Endodermal cell (in vitro differentiated cells): ENCODE measurements around the gene CRCP. TPM values are rescaled to one million over a fixed set of nuclear protein-coding genes. Genes with fewer than 3 reads are reported as not detected.
"Not testable (repeated sequence)": the region's sequence is repeated elsewhere in the genome, so short reads cannot be mapped to it uniquely, and the experiment has no call there.

Experiments used
- DNase-seq: peaks from one replicate; pipeline ENCODE4 v3.0.0-alpha.2; 2017
- H3K27ac ChIP-seq: 2 replicates; pipeline ENCODE4 v1.5.1; 2013; ENCODE audit warnings: mild to moderate bottlenecking, low read depth, low read length, moderate library complexity
- H3K27me3 ChIP-seq: 2 replicates; pipeline ENCODE4 v1.6.1; 2013; ENCODE audit warnings: mild to moderate bottlenecking, low read length, moderate library complexity; ENCODE audit not compliant: insufficient read depth, control insufficient read depth, poor library complexity, severe bottlenecking
- H3K36me3 ChIP-seq: 2 replicates; pipeline ENCODE4 v1.7.0; 2013; ENCODE audit warnings: mild to moderate bottlenecking, low read length, moderate library complexity; ENCODE audit not compliant: control insufficient read depth, insufficient read depth
- H3K4me1 ChIP-seq: one replicate; pipeline ENCODE4 v1.7.0; 2013; ENCODE audit warnings: low read length; ENCODE audit not compliant: control insufficient read depth, insufficient read depth
- H3K4me3 ChIP-seq: 2 replicates; pipeline ENCODE4 v1.5.1; 2013; ENCODE audit warnings: mild to moderate bottlenecking, low read length, moderate library complexity
- H3K9ac ChIP-seq: 2 replicates; pipeline ENCODE4 v1.6.1; 2013; ENCODE audit warnings: mild to moderate bottlenecking, low read length, moderate library complexity; ENCODE audit not compliant: poor library complexity, severe bottlenecking; ENCODE audit errors: extremely low read depth
- H3K9me3 ChIP-seq: 2 replicates; pipeline ENCODE4 v1.6.1; 2013; ENCODE audit warnings: mild to moderate bottlenecking, low read length, moderate library complexity; ENCODE audit not compliant: control insufficient read depth
- H3K27ac Mint-ChIP-seq: 2 replicates; pipeline ENCODE4 v1.8.0; 2020; ENCODE audit warnings: mixed read lengths
- H3K27me3 Mint-ChIP-seq: 2 replicates; pipeline ENCODE4 v1.8.0; 2021; ENCODE audit warnings: mild to moderate bottlenecking, mixed read lengths; ENCODE audit not compliant: insufficient read depth
- H3K36me3 Mint-ChIP-seq: 2 replicates; pipeline ENCODE4 v1.8.0; 2020; ENCODE audit warnings: low read depth, mixed read lengths
- H3K4me1 Mint-ChIP-seq: 2 replicates; pipeline ENCODE4 v1.8.0; 2020; ENCODE audit warnings: mixed read lengths
- H3K4me3 Mint-ChIP-seq: 2 replicates; pipeline ENCODE4 v1.8.0; 2020; ENCODE audit warnings: mild to moderate bottlenecking, moderate library complexity, mixed read lengths
- H3K9me3 Mint-ChIP-seq: 2 replicates; pipeline ENCODE4 v1.8.0; 2020; ENCODE audit warnings: mild to moderate bottlenecking, mixed read lengths
- WGBS, 2 experiments: methylation state at CpG; one replicate each; pipeline versions ENCODE4 v1.1.5 to v1.1.7; 2013; ENCODE audit warnings: missing lambda C conversion rate in 2 of 2, mixed read lengths in 1 of 2; ENCODE audit not compliant: insufficient coverage in 1 of 2, insufficient read length in 1 of 2; 5-methylcytosine and 5-hydroxymethylcytosine counted together
- total RNA-seq, 2 donors: library from RNA; stranded (reverse); fragmentation: NEBNext Ultra II Directional in 1 of 2; extraction: Animal tissue kit (Norgen Biotek cat#: 25700) in 1 of 2; gene quantifications; 2 replicates in 1 of 2; 3 replicates in 1 of 2; pipeline ENCODE4 v1.2.1, GENCODE V29; 2021
- TF ChIP-seq, protein P1 (sequence below): fragments of 200-600 bp; sonication (generic); conservative IDR thresholded peaks from 2 replicates; pipeline ENCODE4 v1.5.0; 2021; ENCODE audit warnings: antibody characterized with exemption, mild to moderate bottlenecking

Gene CRCP
- total RNA-seq, 2 donors from 2014 or later = 25.9 to 27.8 TPM

DNA sequence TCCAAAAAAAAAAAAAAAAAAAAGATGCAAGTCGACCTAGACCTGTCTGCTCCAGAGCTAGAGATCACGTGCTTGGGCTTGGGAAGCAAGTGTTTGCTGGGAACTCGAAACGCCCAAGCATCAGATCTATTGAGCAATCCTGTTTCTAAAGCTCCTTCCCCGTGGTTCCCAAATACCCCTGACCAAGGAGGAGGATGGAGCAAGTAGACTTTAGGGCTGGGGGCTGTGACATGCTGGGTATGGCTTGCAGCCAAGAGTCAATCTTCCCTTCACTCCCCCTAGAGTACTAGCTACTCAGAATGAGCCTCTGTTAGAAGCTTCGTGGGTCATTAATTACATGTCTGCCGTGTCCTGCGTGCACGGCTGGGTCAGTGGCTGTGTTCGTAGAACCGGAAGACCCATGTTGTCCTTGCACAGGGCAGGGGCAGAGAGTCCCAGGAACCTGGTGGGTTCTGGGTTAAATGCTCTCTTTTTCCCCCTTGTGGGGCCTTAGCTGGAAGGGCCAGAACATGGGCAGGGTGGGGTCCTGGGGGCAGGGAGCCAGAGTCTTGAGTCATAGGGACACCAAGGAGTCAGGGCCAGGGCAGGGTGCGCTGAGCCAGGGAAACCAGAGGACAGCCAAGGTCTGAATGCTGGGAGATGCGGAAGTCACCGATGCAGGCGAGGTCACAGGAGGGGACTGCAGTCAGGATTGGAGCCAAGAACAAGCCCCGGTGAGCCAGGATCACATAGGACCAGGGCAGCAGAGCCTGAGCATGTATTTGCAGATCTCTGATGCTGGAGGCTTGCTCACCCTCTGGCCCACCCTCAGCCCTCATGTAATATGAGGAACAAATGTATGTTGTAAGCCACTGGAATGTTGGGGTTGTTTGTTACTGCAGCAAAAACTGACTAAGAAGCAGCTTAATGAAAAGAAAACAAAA, 55.9 kb downstream of the CRCP start:
- H3K27ac Mint-ChIP-seq = no peak overlapping the region
- DNase-seq = no peak
- no peaks in the 10 kb centered on the region for H3K36me3 ChIP-seq
- no peaks in the 10 kb centered on the region for H3K4me1 ChIP-seq
- H3K4me1 Mint-ChIP-seq = no peaks in the 10 kb centered on the region
- H3K36me3 Mint-ChIP-seq = no peaks in the 10 kb centered on the region
- no peak overlapping the region for H3K4me3 ChIP-seq
- H3K4me3 Mint-ChIP-seq = no peak overlapping the region
- 70 to 86% methylated on average over 8 to 16 of the region's 16 CpGs for WGBS, 2 experiments
- H3K9ac ChIP-seq = no peak overlapping the region
- no peaks in the 10 kb centered on the region for H3K27me3 ChIP-seq
- no peak overlapping the region for H3K27ac ChIP-seq
- no peaks in the 10 kb centered on the region for H3K27me3 Mint-ChIP-seq
- no peaks in the 10 kb centered on the region for H3K9me3 ChIP-seq
- no peaks in the 10 kb centered on the region for H3K9me3 Mint-ChIP-seq
- TF ChIP-seq, protein P1, sequence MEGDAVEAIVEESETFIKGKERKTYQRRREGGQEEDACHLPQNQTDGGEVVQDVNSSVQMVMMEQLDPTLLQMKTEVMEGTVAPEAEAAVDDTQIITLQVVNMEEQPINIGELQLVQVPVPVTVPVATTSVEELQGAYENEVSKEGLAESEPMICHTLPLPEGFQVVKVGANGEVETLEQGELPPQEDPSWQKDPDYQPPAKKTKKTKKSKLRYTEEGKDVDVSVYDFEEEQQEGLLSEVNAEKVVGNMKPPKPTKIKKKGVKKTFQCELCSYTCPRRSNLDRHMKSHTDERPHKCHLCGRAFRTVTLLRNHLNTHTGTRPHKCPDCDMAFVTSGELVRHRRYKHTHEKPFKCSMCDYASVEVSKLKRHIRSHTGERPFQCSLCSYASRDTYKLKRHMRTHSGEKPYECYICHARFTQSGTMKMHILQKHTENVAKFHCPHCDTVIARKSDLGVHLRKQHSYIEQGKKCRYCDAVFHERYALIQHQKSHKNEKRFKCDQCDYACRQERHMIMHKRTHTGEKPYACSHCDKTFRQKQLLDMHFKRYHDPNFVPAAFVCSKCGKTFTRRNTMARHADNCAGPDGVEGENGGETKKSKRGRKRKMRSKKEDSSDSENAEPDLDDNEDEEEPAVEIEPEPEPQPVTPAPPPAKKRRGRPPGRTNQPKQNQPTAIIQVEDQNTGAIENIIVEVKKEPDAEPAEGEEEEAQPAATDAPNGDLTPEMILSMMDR = no peak

DNA sequence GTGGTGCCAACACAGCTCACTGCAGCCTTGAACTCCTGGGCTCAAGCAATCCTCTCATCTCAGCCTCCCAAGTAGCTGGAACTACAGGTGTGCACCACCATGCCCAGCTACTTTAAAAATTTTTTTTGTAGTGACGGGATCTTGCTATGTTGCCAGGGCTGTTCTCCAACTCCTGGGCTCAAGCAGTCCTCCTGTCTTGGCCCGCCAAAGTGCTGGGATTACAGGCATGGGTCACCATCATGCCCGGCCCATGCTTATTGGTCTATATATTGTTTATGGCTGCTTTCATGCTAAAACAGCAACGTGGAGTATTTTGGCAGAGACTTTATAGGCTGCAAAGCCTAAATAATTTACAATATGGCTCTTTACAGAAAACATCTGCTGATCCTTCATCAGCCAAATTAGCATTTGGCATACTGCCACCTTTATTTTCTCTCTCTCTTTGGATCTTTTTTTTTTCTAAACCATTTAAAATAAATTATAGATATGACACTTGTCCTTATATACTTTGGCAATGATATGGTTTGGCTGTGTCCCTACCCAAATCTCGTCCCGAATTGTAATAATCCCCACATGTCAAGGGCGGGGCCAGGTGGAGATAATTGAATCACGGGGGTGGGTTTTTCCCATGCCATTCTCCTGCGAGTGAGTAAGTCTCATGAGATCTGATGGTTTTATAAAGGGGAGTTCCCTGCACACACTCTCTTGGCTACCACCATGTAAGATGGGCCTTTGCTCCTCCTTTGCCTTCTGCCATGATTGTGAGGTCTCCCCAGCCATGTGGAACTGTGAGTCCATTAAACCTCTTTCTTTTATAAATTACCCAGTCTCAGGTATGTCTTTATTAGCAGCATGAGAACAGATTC, 58.1 kb downstream of the CRCP start:
- 90 to 93% methylated on average over 2 to 9 of the region's 9 CpGs for WGBS, 2 experiments
- not testable (repeated sequence) for H3K36me3 Mint-ChIP-seq, H3K4me3 ChIP-seq, H3K9me3 ChIP-seq, H3K27me3 Mint-ChIP-seq, H3K27ac ChIP-seq, H3K9ac ChIP-seq, H3K9me3 Mint-ChIP-seq, H3K4me1 Mint-ChIP-seq, H3K4me3 Mint-ChIP-seq, DNase-seq, H3K36me3 ChIP-seq, H3K27me3 ChIP-seq, H3K4me1 ChIP-seq, H3K27ac Mint-ChIP-seq

DNA sequence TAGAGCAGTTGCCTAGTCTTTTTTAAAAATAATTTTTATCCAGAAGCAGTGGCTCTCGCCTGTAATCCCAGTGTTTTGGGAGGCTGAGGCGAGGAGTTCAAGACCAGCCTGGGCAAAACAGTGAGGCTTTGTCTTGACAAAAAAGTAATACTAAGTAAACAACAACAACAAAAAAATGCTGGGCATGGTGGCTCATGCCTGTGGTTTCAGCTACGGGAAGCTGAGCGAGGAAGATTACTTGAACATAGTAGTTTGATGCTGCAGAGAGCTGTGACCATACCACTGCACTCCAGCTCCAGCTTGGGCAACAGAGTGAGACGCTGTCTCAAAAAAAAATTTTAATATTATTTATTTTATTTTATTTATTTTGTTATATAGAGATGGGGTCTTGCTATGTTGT, 59.2 kb downstream of the CRCP start:
- no peak for DNase-seq
- Histone ChIP-seq H3K4me1 (no peaks in the 10 kb centered on the region), H3K4me3 (no peak overlapping the region), H3K9ac (no peak overlapping the region), H3K36me3 (no peaks in the 10 kb centered on the region), H3K27ac (no peak overlapping the region), H3K27me3 (no peaks in the 10 kb centered on the region), H3K9me3 (no peaks in the 10 kb centered on the region)
- no peaks in the 10 kb centered on the region for H3K4me1 Mint-ChIP-seq
- 92 to 96% methylated on average over 4 of the region's 5 CpGs for WGBS, 2 experiments
- peaks cover 6% of the 10 kb centered on the region for H3K9me3 Mint-ChIP-seq
- H3K27me3 Mint-ChIP-seq = no peaks in the 10 kb centered on the region
- H3K4me3 Mint-ChIP-seq = no peak overlapping the region
- H3K27ac Mint-ChIP-seq = no peak overlapping the region
- H3K36me3 Mint-ChIP-seq = no peaks in the 10 kb centered on the region
- TF ChIP-seq, protein P1 = no peak

DNA sequence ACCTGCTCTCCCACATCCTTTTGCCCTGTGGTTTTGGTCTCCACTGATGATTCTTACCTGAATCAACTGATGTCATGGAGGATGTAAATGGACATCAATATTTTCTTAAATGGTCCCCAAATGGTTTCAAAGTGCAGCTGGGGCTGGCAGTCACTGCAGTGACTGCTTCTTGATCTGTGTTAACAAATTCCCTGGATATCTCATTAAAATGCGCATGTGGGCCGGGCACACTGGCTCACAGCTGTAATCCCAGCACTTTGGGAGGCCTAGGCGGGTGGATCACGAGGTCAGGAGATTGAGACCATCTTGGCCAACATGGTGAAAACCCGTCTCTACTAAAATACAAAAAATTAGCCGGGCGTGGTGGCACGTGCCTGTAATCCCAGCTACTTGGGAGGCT, 60.4 kb downstream of the CRCP start:
- DNase-seq, H3K4me1 Mint-ChIP-seq, H3K36me3 ChIP-seq, H3K9me3 ChIP-seq, H3K9ac ChIP-seq, H3K27me3 Mint-ChIP-seq, H3K27me3 ChIP-seq, H3K27ac Mint-ChIP-seq, H3K4me3 Mint-ChIP-seq, H3K4me1 ChIP-seq, H3K4me3 ChIP-seq, H3K27ac ChIP-seq, H3K36me3 Mint-ChIP-seq, H3K9me3 Mint-ChIP-seq: not testable (repeated sequence)
- WGBS, 2 experiments = 84 to 88% methylated on average over 6 to 8 of the region's 8 CpGs
